Measurements from ENCODE around the gene PPP4R4. TPM values are rescaled to one million over a fixed set of nuclear protein-coding genes. Genes with fewer than 3 reads are reported as not detected.

PPP4R4 gene
- total and polyA plus RNA-seq, 7 experiments from 2014 or later: 0.06 to 2.4 (median 1.7) TPM

DNA sequence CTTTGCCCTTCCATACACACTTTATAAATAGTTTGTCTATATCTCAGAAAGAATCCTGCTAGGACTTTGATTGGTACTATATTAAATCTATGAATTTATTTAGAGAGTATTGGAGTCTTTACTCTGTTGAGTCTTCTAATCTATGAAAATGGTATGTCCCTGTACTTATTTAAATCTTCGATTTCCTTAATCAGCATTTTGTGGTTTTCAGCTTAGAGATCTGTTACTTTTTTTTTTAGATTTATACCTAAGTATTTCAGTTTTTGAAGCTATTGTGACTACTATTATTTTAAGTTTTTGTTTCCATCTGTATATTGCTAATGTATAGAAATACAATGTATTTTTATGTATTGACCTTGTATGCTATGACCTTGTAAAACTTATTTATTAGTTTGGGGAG is 31.3 kb upstream of the PPP4R4 start:
- ATAC-seq: no peak
- Mint-ChIP-seq H3K4me3 (no peak overlapping the region), H3K4me1 (peaks cover 3 to 17% (median 15%) of the 10 kb centered on the region in 7 donors), H3K27ac (peak overlapping the region in 1 of 9 donors; percentile 36), H3K27me3 (peaks cover 0 to 9% (median 0%) of the 10 kb centered on the region in 5 donors), H3K9me3 (peaks cover 0 to 2% (median 0%) of the 10 kb centered on the region in 11 donors), H3K36me3 (no peaks in the 10 kb centered on the region)
- H3K36me3 ChIP-seq (ENCODE audit: control insufficient read depth in 2 of 3, insufficient read depth in 3 of 3, low read length in 3 of 3): no peaks in the 10 kb centered on the region
- peaks cover 0 to 6% of the 10 kb centered on the region in 2 donors for H3K4me1 ChIP-seq (ENCODE audit: control insufficient read depth in 2 of 2, insufficient read depth in 2 of 2, low read length in 2 of 2)
- H3K4me3 ChIP-seq (ENCODE audit: low read length): no peak overlapping the region
- no peaks in the 10 kb centered on the region for H3K27me3 ChIP-seq (ENCODE audit: control insufficient read depth in 2 of 2, insufficient read depth in 2 of 2, low read length in 2 of 2)
- no peak for DNase-seq
- CTCF ChIA-PET: interaction anchor here (0.6 to 2.9 kb wide), 5 partner anchors 10 to 172 kb away, joined by 3 to 12 read pairs (median 4); no protein-coding TSS in a partner anchor
- no peaks in the 10 kb centered on the region for H3K9me3 ChIP-seq (ENCODE audit: control insufficient read depth in 2 of 3, low read length in 3 of 3)
- POLR2A ChIA-PET: interaction anchor here (0.6 to 1.5 kb wide), 2 partner anchors 10 to 33 kb away, joined by 4 to 5 read pairs; no protein-coding TSS in a partner anchor
- no peak overlapping the region for H3K27ac ChIP-seq (ENCODE audit: low read depth, low read length)
- intact Hi-C loops (cut with micrococcal nuclease): no loop called here

DNA sequence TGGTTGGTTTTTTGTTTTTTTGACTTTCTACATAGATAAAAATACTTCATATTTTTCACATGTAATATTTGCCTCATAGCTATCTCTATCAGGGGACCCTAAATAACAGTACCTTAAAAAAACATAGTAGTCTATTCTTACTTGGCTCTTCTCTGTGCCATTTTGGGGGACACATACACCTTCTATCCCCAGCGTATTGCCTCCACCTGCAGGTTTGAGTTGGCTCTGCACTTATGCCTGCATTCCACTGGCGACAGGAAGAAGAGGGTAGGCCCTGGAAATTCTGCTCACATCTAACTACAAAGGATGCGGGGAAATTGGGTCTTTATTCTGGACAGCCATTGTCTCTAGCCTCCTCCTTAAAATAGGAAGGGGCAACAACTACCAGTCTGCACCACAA is 30.9 kb upstream of the PPP4R4 start:
- intact Hi-C loops (cut with micrococcal nuclease): no loop called here
- peaks cover 0 to 2% (median 0%) of the 10 kb centered on the region in 11 donors for H3K9me3 Mint-ChIP-seq

DNA sequence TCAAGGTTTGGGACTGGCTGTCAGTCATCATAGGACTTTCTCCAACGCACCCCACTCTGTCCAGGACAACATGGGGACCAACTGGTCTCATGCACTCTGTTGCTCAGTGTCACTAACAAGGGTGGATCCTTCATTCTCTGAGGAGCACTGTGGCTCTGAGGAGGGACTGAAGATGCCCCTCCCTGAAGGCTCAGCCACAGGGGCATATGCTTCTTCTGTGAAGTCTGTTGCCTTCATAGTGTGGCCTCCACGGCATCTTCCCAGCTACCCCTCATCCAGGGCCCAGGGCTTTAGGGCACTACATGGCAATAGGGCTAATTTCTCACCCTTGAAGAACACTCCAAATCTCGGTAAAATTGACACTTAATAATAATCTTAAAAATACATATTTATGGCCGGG is 30.4 kb upstream of the PPP4R4 start:
- Mint-ChIP-seq H3K36me3 (no peaks in the 10 kb centered on the region), H3K9me3 (peaks cover 0 to 2% (median 0%) of the 10 kb centered on the region in 11 donors), H3K27ac (no peak overlapping the region), H3K4me1 (peaks cover 3 to 17% (median 15%) of the 10 kb centered on the region in 7 donors), H3K27me3 (peaks cover 0 to 18% (median 0%) of the 10 kb centered on the region in 5 donors), H3K4me3 (no peak overlapping the region)
- ATAC-seq (no peak), DNase-seq (no peak)
- intact Hi-C loops (cut with micrococcal nuclease): no loop called here
- Histone ChIP-seq H3K36me3 (ENCODE audit: control insufficient read depth in 2 of 3, insufficient read depth in 3 of 3, low read length in 3 of 3) (no peaks in the 10 kb centered on the region), H3K9me3 (ENCODE audit: control insufficient read depth in 2 of 3, low read length in 3 of 3) (no peaks in the 10 kb centered on the region), H3K4me3 (ENCODE audit: low read length) (no peak overlapping the region), H3K4me1 (ENCODE audit: control insufficient read depth in 2 of 2, insufficient read depth in 2 of 2, low read length in 2 of 2) (peaks cover 0 to 6% of the 10 kb centered on the region in 2 donors), H3K27ac (ENCODE audit: low read depth, low read length) (no peak overlapping the region), H3K27me3 (ENCODE audit: control insufficient read depth in 2 of 2, insufficient read depth in 2 of 2, low read length in 2 of 2) (no peaks in the 10 kb centered on the region)
- ChIA-PET CTCF (interaction anchor here (1.5 to 2.9 kb wide), 2 partner anchors 11 to 15 kb away, joined by 4 to 11 read pairs; no protein-coding TSS in a partner anchor), POLR2A (interaction anchor here (1.5 kb wide), 1 partner anchor 32 kb away, joined by 5 read pairs; no protein-coding TSS in a partner anchor)

More for the DNA sequence above, 30.9 kb upstream of the PPP4R4 start:
- ChIA-PET POLR2A (interaction anchor here (0.6 to 1.5 kb wide), 2 partner anchors 9 to 33 kb away, joined by 4 to 5 read pairs; no protein-coding TSS in a partner anchor), CTCF (interaction anchor here (1.5 to 2.9 kb wide), 3 partner anchors 11 to 38 kb away, joined by 4 to 12 read pairs (median 11); no protein-coding TSS in a partner anchor)
- no peaks in the 10 kb centered on the region for H3K36me3 ChIP-seq (ENCODE audit: control insufficient read depth in 2 of 3, insufficient read depth in 3 of 3, low read length in 3 of 3)
- DNase-seq: no peak
- H3K27ac ChIP-seq (ENCODE audit: low read depth, low read length): no peak overlapping the region
- peaks cover 0 to 13% (median 0%) of the 10 kb centered on the region in 5 donors for H3K27me3 Mint-ChIP-seq
- no peaks in the 10 kb centered on the region for H3K27me3 ChIP-seq (ENCODE audit: control insufficient read depth in 2 of 2, insufficient read depth in 2 of 2, low read length in 2 of 2)
- no peak overlapping the region for H3K4me3 Mint-ChIP-seq
- H3K9me3 ChIP-seq (ENCODE audit: control insufficient read depth in 2 of 3, low read length in 3 of 3): no peaks in the 10 kb centered on the region
- no peak overlapping the region for H3K4me3 ChIP-seq (ENCODE audit: low read length)
- H3K27ac Mint-ChIP-seq: no peak overlapping the region
- peaks cover 3 to 17% (median 15%) of the 10 kb centered on the region in 7 donors for H3K4me1 Mint-ChIP-seq
- no peak for ATAC-seq
- no peaks in the 10 kb centered on the region for H3K36me3 Mint-ChIP-seq
- H3K4me1 ChIP-seq (ENCODE audit: control insufficient read depth in 2 of 2, insufficient read depth in 2 of 2, low read length in 2 of 2): peaks cover 0 to 6% of the 10 kb centered on the region in 2 donors

- CTCF ChIA-PET: interaction anchor here (1.4 kb wide), 1 partner anchor 18 kb away, joined by 3 read pairs; no protein-coding TSS in a partner anchor
- H3K27me3 Mint-ChIP-seq: peaks cover 0 to 26% (median 0%) of the 10 kb centered on the region in 5 donors
- H3K27ac Mint-ChIP-seq: peak overlapping the region in 2 of 9 donors; percentile 36 to 41
- no peak overlapping the region for H3K4me3 Mint-ChIP-seq
- ATAC-seq: no peak
- POLR2A ChIA-PET: no interaction called here
- Histone ChIP-seq H3K36me3 (ENCODE audit: control insufficient read depth in 2 of 3, insufficient read depth in 3 of 3, low read length in 3 of 3) (no peaks in the 10 kb centered on the region), H3K4me1 (ENCODE audit: control insufficient read depth in 2 of 2, insufficient read depth in 2 of 2, low read length in 2 of 2) (peaks cover 0 to 6% of the 10 kb centered on the region in 2 donors), H3K4me3 (ENCODE audit: low read length) (no peak overlapping the region), H3K9me3 (ENCODE audit: control insufficient read depth in 2 of 3, low read length in 3 of 3) (no peaks in the 10 kb centered on the region), H3K27me3 (ENCODE audit: control insufficient read depth in 2 of 2, insufficient read depth in 2 of 2, low read length in 2 of 2) (no peaks in the 10 kb centered on the region), H3K27ac (ENCODE audit: low read depth, low read length) (no peak overlapping the region)
- no peak for DNase-seq
- peaks cover 3 to 17% (median 15%) of the 10 kb centered on the region in 7 donors for H3K4me1 Mint-ChIP-seq
- H3K36me3 Mint-ChIP-seq: no peaks in the 10 kb centered on the region
- intact Hi-C loops (cut with micrococcal nuclease): no loop called here
- peaks cover 0 to 2% (median 0%) of the 10 kb centered on the region in 11 donors for H3K9me3 Mint-ChIP-seq
Observed at GRCh38 chr14:94144765-94145164, 29.4 kb upstream of the PPP4R4 start.

DNA sequence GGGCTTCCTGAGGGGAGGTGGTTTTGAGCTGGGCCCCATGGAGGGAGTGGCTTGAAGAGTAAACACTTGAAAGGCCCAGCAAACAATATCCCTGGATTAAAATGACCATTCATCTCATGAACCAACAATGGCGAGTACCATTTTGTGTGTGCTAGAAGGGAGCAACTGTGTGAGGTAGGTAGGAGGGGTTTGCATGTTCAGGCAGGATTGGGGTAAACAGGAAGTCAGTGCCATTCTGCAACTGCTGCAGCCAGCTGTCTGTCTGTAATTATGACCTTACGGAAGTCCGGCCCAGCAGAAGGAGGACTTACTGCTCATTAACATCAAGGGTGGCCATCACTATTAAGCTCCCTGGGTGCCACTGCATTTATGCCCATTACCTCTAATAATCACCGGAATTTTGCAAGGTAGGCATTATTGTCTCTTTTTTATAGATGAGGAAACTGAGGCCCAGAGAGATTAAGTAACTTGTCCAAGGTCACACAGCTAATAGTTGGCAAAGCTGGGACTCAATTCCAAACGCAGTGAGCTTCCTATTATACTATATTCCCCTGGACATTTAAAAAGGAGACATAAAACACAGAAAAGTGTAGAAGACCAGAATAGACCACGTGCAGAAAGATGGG is 28.1 kb upstream of the PPP4R4 start:
- no peak for DNase-seq
- peak overlapping the region in 1 of 9 donors; percentile 34 for H3K27ac Mint-ChIP-seq

DNA sequence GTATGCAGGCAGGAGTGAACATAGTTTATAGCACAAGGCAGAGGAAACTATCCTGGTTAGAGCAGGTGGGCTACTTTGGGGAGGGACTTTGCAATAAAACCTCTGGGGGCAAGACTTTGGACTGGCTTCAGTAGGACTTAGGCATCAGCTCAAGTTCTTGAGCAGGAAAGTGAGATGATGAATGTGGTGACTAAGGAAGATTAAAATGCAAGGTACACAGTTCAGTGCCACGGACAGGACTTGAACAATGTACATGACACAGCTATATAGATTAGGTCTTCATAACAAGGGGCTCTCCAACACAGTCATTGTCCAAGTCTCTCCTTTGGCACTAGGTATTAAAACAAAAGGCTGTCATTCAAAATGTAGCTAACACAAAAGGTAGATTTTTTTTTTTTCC is 21.4 kb upstream of the PPP4R4 start:
- H3K9me3 ChIP-seq (ENCODE audit: control insufficient read depth in 2 of 3, low read length in 3 of 3): no peaks in the 10 kb centered on the region
- peaks cover 0 to 4% (median 0%) of the 10 kb centered on the region in 11 donors for H3K9me3 Mint-ChIP-seq
- peaks cover 0 to 46% (median 15%) of the 10 kb centered on the region in 5 donors for H3K27me3 Mint-ChIP-seq
- no peaks in the 10 kb centered on the region for H3K36me3 Mint-ChIP-seq
- no peaks in the 10 kb centered on the region for H3K27me3 ChIP-seq (ENCODE audit: control insufficient read depth in 2 of 2, insufficient read depth in 2 of 2, low read length in 2 of 2)
- no peak overlapping the region for H3K4me3 ChIP-seq (ENCODE audit: low read length)
- H3K36me3 ChIP-seq (ENCODE audit: control insufficient read depth in 2 of 3, insufficient read depth in 3 of 3, low read length in 3 of 3): no peaks in the 10 kb centered on the region
- intact Hi-C loops (cut with micrococcal nuclease): no loop called here
- H3K4me1 ChIP-seq (ENCODE audit: control insufficient read depth in 2 of 2, insufficient read depth in 2 of 2, low read length in 2 of 2): peaks cover under 1 to 3% of the 10 kb centered on the region in 2 donors
- no peak overlapping the region for H3K27ac Mint-ChIP-seq
- ChIA-PET POLR2A (interaction anchor here (0.5 kb wide), 1 partner anchor 10 kb away, joined by 4 read pairs; no protein-coding TSS in a partner anchor), CTCF (interaction anchor here (0.5 to 1.4 kb wide), 3 partner anchors 16 to 966 kb away, joined by 3 to 6 read pairs (median 4); no protein-coding TSS in a partner anchor)
- ATAC-seq (no peak), DNase-seq (no peak)
- H3K4me1 Mint-ChIP-seq: peaks cover 2 to 10% (median 8%) of the 10 kb centered on the region in 7 donors
- no peak overlapping the region for H3K4me3 Mint-ChIP-seq
- no peak overlapping the region for H3K27ac ChIP-seq (ENCODE audit: low read depth, low read length)

More for the DNA sequence above, 28.1 kb upstream of the PPP4R4 start:
- Histone ChIP-seq H3K4me3 (ENCODE audit: low read length) (no peak overlapping the region), H3K27ac (ENCODE audit: low read depth, low read length) (no peak overlapping the region), H3K36me3 (ENCODE audit: control insufficient read depth in 2 of 3, insufficient read depth in 3 of 3, low read length in 3 of 3) (no peaks in the 10 kb centered on the region), H3K27me3 (ENCODE audit: control insufficient read depth in 2 of 2, insufficient read depth in 2 of 2, low read length in 2 of 2) (no peaks in the 10 kb centered on the region), H3K9me3 (ENCODE audit: control insufficient read depth in 2 of 3, low read length in 3 of 3) (no peaks in the 10 kb centered on the region), H3K4me1 (ENCODE audit: control insufficient read depth in 2 of 2, insufficient read depth in 2 of 2, low read length in 2 of 2) (peaks cover 0 to 6% of the 10 kb centered on the region in 2 donors)
- Mint-ChIP-seq H3K9me3 (peaks cover 0 to 3% (median 0%) of the 10 kb centered on the region in 11 donors), H3K4me1 (peaks cover 3 to 17% (median 15%) of the 10 kb centered on the region in 7 donors), H3K4me3 (no peak overlapping the region), H3K27me3 (peaks cover 0 to 35% (median 0%) of the 10 kb centered on the region in 5 donors), H3K36me3 (no peaks in the 10 kb centered on the region)
- ChIA-PET CTCF (interaction anchor here (1.1 kb wide), 1 partner anchor 10 kb away, joined by 7 read pairs; no protein-coding TSS in a partner anchor), POLR2A (interaction anchor here (0.6 to 1.1 kb wide), 2 partner anchors 12 to 153 kb away, joined by 3 read pairs; no protein-coding TSS in a partner anchor)
- intact Hi-C loops (cut with micrococcal nuclease): no loop called here
- no peak for ATAC-seq
